ENCODE data around the gene ELAVL1.
"Not testable (repeated sequence)": the region's sequence is repeated elsewhere in the genome, so short reads cannot be mapped to it uniquely, and the experiment has no call there.

Gene ELAVL1

DNA sequence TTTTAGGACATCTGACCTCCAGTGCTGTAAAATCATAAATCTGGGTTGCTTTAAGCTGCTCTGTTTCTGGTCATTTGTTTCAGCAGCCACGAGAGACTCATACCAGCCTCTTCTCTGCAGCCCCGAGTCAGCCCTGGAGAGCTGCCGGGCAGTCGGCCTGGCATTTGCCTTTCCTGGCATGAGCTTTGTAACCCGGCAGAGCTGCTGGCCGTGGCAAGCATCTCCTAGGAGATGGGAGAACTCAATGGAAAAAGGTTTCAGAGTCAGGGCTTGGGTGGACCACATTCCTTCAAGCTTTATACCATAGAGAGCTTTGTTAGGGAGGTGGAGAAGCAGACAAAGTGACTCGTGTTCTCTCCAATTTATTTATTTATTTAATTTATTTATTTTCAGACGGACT is 25.5 kb upstream of the ELAVL1 start:
- no peak for DNase-seq (ENCODE audit: low read depth)
- H3K4me3 ChIP-seq (ENCODE audit: low read depth, low read length), result no peak overlapping the region
- TF ChIP-seq CTCF (IDR thresholded peaks at IDR 0.05; ENCODE audit: control insufficient read depth, extremely low read depth, insufficient read depth), result no peak

DNA sequence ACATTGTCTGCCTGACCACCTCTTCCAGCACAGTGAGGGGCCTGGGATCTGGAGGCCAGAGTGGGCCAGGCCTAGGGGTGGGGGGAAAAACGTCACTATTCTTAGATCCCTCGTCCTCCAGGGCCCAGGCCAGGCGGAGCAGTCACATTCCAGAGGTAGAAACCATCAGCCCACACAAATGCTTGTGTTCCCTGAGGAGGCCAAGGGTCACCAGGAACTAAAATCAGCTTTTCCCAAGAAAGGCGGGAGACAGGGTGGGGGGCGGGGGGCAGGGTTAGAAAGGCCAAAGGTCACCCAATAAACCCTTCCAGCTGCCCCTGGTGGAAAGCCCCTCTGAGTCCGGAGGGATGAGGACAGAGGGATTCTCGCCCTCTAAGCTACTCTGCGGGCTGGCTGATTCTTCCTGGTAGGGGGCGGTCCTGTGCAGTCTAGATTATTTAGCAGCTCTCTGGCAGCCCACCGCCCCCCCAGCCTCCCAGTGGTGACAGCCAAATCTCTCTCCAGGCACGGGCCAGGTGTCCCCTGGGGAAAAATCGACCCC is 23.6 kb upstream of the ELAVL1 start:
- no peak for DNase-seq (ENCODE audit: low read depth)
- no peak for TF ChIP-seq CTCF (IDR thresholded peaks at IDR 0.05; ENCODE audit: control insufficient read depth, extremely low read depth, insufficient read depth)

DNA sequence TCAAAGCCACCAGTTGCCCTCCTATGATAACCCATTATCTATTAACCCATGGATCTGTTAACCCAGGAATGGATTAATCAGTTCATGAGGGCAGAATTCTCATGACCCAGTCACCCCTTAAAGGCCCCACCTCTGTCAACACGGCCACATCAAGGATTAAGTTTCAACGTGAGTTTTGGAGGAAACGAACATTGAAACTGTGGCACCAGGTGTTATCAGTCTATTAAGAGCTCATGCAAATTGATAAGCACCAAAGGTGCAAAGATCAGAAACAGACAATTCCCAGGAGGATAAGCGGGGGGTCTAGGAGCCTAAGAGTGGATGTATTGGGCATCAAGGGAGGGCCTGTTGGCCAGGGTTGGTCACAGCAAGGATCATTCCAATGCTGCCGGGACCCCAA is 19.9 kb upstream of the ELAVL1 start:
- DNase-seq (ENCODE audit: low read depth), result no peak
- no peak overlapping the region for H3K4me3 ChIP-seq (ENCODE audit: low read depth, low read length)
- no peak for TF ChIP-seq CTCF (IDR thresholded peaks at IDR 0.05; ENCODE audit: control insufficient read depth, extremely low read depth, insufficient read depth)

More for the DNA sequence above, 23.6 kb upstream of the ELAVL1 start:
- no peak overlapping the region for H3K4me3 ChIP-seq (ENCODE audit: low read depth, low read length)

DNA sequence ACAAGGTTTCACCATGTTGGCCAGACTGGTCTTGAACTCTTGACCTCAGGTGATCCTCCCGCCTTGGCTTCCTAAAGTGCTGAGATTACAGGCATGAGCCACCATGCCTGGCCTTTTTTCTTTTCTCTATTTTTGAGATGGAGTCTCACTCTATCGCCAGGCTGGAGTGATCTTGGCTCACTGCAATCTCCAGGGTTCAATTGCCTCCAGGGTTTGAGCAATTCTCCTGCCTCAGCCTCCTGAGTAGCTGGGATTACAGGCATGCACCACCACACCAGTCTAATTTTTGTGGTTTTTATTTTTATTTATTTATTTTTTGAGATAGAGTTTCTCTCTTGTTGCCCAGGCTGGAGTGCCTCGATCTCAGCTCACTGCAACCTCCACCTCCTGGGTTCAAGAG is 18.8 kb upstream of the ELAVL1 start:
- DNase-seq (ENCODE audit: low read depth); H3K4me3 ChIP-seq (ENCODE audit: low read depth, low read length): not testable (repeated sequence)

DNA sequence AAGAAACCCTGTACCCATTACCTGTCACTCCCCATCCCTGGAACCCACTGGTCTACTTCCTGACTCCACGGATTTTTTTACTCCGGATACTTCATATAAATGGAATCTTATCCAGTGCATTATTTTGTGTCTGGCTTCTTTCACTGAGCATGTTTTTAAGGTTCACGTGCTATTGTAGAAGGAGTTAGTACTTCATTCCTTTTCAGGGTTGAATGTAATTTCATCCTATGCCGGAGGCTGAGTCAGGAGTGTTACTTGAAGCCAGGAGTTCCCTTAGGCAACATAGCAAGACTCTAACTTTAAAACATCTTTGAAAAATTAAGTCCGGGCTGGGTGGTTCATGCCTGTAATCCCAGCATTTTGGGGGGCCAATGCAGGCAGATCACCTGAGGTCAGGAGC is 17.9 kb upstream of the ELAVL1 start:
- DNase-seq (ENCODE audit: low read depth), result no peak
- TF ChIP-seq CTCF (IDR thresholded peaks at IDR 0.05; ENCODE audit: control insufficient read depth, extremely low read depth, insufficient read depth), result no peak
- no peak overlapping the region for H3K4me3 ChIP-seq (ENCODE audit: low read depth, low read length)

DNA sequence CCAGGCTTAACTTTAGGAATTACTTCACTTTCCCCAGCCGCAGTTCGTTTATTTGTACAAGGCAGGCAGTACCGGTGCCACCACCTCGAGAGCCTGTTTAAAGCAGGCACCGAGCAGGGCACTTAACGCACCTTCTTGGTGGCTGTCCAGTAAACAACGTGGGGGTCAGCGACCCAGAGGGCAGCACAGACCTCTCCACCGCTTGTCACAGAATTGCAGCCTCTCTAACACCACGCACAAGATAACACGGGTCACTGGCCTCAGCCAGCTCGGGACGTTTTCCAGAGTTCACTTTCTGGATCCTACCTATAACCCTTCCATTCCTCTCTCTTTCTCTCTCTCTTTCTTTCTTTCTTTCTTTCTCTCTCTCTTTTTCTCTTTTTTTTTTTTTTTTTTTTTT is 16.8 kb upstream of the ELAVL1 start:
- H3K4me3 ChIP-seq (ENCODE audit: low read depth, low read length), result no peak overlapping the region
- no peak for TF ChIP-seq CTCF (IDR thresholded peaks at IDR 0.05; ENCODE audit: control insufficient read depth, extremely low read depth, insufficient read depth)
- DNase-seq (ENCODE audit: low read depth), result no peak

DNA sequence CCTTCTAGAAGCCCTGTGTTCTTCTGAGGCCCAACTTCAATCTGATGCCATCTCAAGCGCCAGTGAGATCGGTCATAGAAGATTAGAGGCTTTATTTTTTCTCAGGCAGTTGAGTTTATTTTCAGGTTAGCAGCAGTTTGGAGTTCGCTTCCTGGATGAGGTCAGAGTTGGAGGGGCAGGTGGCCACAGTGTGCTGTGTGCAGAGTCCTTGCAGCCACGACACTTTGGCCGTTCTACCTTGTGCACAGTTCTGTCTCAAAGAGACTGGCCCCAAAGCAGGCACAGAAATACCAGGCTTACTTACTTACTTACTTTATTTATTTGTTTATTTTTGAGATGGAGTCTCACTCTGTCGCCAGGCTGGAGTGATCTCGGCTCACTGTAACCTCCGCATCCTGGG is 15.9 kb upstream of the ELAVL1 start:
- DNase-seq (ENCODE audit: low read depth), result no peak
- no peak overlapping the region for H3K4me3 ChIP-seq (ENCODE audit: low read depth, low read length)
- no peak for TF ChIP-seq CTCF (IDR thresholded peaks at IDR 0.05; ENCODE audit: control insufficient read depth, extremely low read depth, insufficient read depth)

All from LNCaP clone FGC (cell line).